Measurements from ENCODE around the gene CHN2.

The CHN2 gene

GRCh38 chr7:29408841-29409243 is 214.3 kb downstream of the CHN2 start:
- DNase-seq (peak; percentile 30), ATAC-seq (no peak)
- Mint-ChIP-seq H3K4me1 (no peaks in the 10 kb centered on the region), H3K36me3 (ENCODE audit: low read depth) (no peaks in the 10 kb centered on the region), H3K4me3 (no peak overlapping the region), H3K9me3 (no peaks in the 10 kb centered on the region), H3K27ac (no peak overlapping the region), H3K27me3 (peaks cover 2% of the 10 kb centered on the region)

GRCh38 chr7:29410996-29411395 is 216.4 kb downstream of the CHN2 start:
- ATAC-seq = no peak
- H3K4me3 Mint-ChIP-seq = no peak overlapping the region
- H3K27me3 Mint-ChIP-seq = peaks cover 2% of the 10 kb centered on the region
- H3K36me3 Mint-ChIP-seq (ENCODE audit: low read depth) = no peaks in the 10 kb centered on the region
- no peak for DNase-seq
- no peaks in the 10 kb centered on the region for H3K4me1 Mint-ChIP-seq
- no peaks in the 10 kb centered on the region for H3K9me3 Mint-ChIP-seq
- no peak overlapping the region for H3K27ac Mint-ChIP-seq

- no peak for ATAC-seq
- Mint-ChIP-seq H3K9me3 (no peaks in the 10 kb centered on the region), H3K4me3 (no peak overlapping the region), H3K27me3 (peaks cover 2% of the 10 kb centered on the region), H3K27ac (no peak overlapping the region), H3K4me1 (no peaks in the 10 kb centered on the region), H3K36me3 (ENCODE audit: low read depth) (no peaks in the 10 kb centered on the region)
- no peak for DNase-seq
Observed at GRCh38 chr7:29412912-29413311, 218.3 kb downstream of the CHN2 start.

GRCh38 chr7:29413626-29414136 is 219.1 kb downstream of the CHN2 start:
- DNase-seq = no peak
- Mint-ChIP-seq H3K36me3 (ENCODE audit: low read depth) (no peaks in the 10 kb centered on the region), H3K9me3 (no peaks in the 10 kb centered on the region), H3K4me3 (no peak overlapping the region), H3K27ac (no peak overlapping the region), H3K4me1 (no peaks in the 10 kb centered on the region), H3K27me3 (peaks cover 2% of the 10 kb centered on the region)
- ATAC-seq = no peak

GRCh38 chr7:29414216-29414615 is 219.6 kb downstream of the CHN2 start:
- H3K9me3 Mint-ChIP-seq = no peaks in the 10 kb centered on the region
- H3K27me3 Mint-ChIP-seq = peaks cover 2% of the 10 kb centered on the region
- H3K36me3 Mint-ChIP-seq (ENCODE audit: low read depth) = no peaks in the 10 kb centered on the region
- no peak overlapping the region for H3K4me3 Mint-ChIP-seq
- DNase-seq = no peak
- no peak for ATAC-seq
- H3K4me1 Mint-ChIP-seq = no peaks in the 10 kb centered on the region
- no peak overlapping the region for H3K27ac Mint-ChIP-seq

- no peak for DNase-seq
- no peak for ATAC-seq
- H3K27me3 Mint-ChIP-seq = peaks cover 2% of the 10 kb centered on the region
- H3K4me3 Mint-ChIP-seq = no peak overlapping the region
- H3K27ac Mint-ChIP-seq = no peak overlapping the region
- no peaks in the 10 kb centered on the region for H3K36me3 Mint-ChIP-seq (ENCODE audit: low read depth)
- H3K9me3 Mint-ChIP-seq = no peaks in the 10 kb centered on the region
- no peaks in the 10 kb centered on the region for H3K4me1 Mint-ChIP-seq
Observed at GRCh38 chr7:29415215-29415614, 220.6 kb downstream of the CHN2 start.

- no peaks in the 10 kb centered on the region for H3K9me3 Mint-ChIP-seq
- H3K27me3 Mint-ChIP-seq = peaks cover 2% of the 10 kb centered on the region
- no peaks in the 10 kb centered on the region for H3K4me1 Mint-ChIP-seq
- H3K27ac Mint-ChIP-seq = no peak overlapping the region
- ATAC-seq (no peak), DNase-seq (no peak)
- H3K36me3 Mint-ChIP-seq (ENCODE audit: low read depth) = no peaks in the 10 kb centered on the region
- no peak overlapping the region for H3K4me3 Mint-ChIP-seq
Observed at GRCh38 chr7:29416276-29416937, 221.8 kb downstream of the CHN2 start.

- Mint-ChIP-seq H3K36me3 (ENCODE audit: low read depth) (no peaks in the 10 kb centered on the region), H3K27ac (no peak overlapping the region), H3K4me1 (no peaks in the 10 kb centered on the region), H3K9me3 (no peaks in the 10 kb centered on the region), H3K4me3 (no peak overlapping the region), H3K27me3 (peaks cover 2% of the 10 kb centered on the region)
- no peak for DNase-seq
- ATAC-seq = no peak
Observed at GRCh38 chr7:29416938-29417305, 222.3 kb downstream of the CHN2 start.

- Mint-ChIP-seq H3K9me3 (no peaks in the 10 kb centered on the region), H3K36me3 (ENCODE audit: low read depth) (no peaks in the 10 kb centered on the region), H3K4me1 (no peaks in the 10 kb centered on the region), H3K27ac (no peak overlapping the region), H3K4me3 (no peak overlapping the region), H3K27me3 (peaks cover under 1% of the 10 kb centered on the region)
- ATAC-seq (no peak), DNase-seq (no peak)
Observed at GRCh38 chr7:29418056-29418455, 223.5 kb downstream of the CHN2 start.

GRCh38 chr7:29418651-29419050 is 224.1 kb downstream of the CHN2 start:
- H3K4me3 Mint-ChIP-seq = no peak overlapping the region
- no peaks in the 10 kb centered on the region for H3K4me1 Mint-ChIP-seq

GRCh38 chr7:29420011-29420410 is 225.4 kb downstream of the CHN2 start:
- Mint-ChIP-seq H3K27ac (no peak overlapping the region), H3K9me3 (no peaks in the 10 kb centered on the region), H3K27me3 (no peaks in the 10 kb centered on the region), H3K4me1 (no peaks in the 10 kb centered on the region), H3K36me3 (ENCODE audit: low read depth) (no peaks in the 10 kb centered on the region), H3K4me3 (no peak overlapping the region)
- no peak for DNase-seq
- ATAC-seq = no peak

More at GRCh38 chr7:29418651-29419050, 224.1 kb downstream of the CHN2 start:
- Mint-ChIP-seq H3K36me3 (ENCODE audit: low read depth) (no peaks in the 10 kb centered on the region), H3K27me3 (no peaks in the 10 kb centered on the region), H3K27ac (no peak overlapping the region), H3K9me3 (no peaks in the 10 kb centered on the region)
- no peak for DNase-seq
- no peak for ATAC-seq

GRCh38 chr7:29421010-29421956 is 226.7 kb downstream of the CHN2 start:
- Mint-ChIP-seq H3K9me3 (no peaks in the 10 kb centered on the region), H3K36me3 (ENCODE audit: low read depth) (no peaks in the 10 kb centered on the region), H3K27ac (no peak overlapping the region)

GRCh38 chr7:29422829-29423228 is 228.3 kb downstream of the CHN2 start:
- no peaks in the 10 kb centered on the region for H3K4me1 Mint-ChIP-seq
- no peaks in the 10 kb centered on the region for H3K9me3 Mint-ChIP-seq
- no peak overlapping the region for H3K27ac Mint-ChIP-seq
- H3K4me3 Mint-ChIP-seq = no peak overlapping the region
- ATAC-seq (no peak), DNase-seq (no peak)
- H3K36me3 Mint-ChIP-seq (ENCODE audit: low read depth) = no peaks in the 10 kb centered on the region
- H3K27me3 Mint-ChIP-seq = no peaks in the 10 kb centered on the region

More at GRCh38 chr7:29421010-29421956, 226.7 kb downstream of the CHN2 start:
- Mint-ChIP-seq H3K4me1 (no peaks in the 10 kb centered on the region), H3K27me3 (no peaks in the 10 kb centered on the region), H3K4me3 (no peak overlapping the region)
- no peak for DNase-seq
- no peak for ATAC-seq

- Mint-ChIP-seq H3K36me3 (ENCODE audit: low read depth) (no peaks in the 10 kb centered on the region), H3K27me3 (no peaks in the 10 kb centered on the region), H3K4me3 (no peak overlapping the region), H3K27ac (no peak overlapping the region), H3K4me1 (no peaks in the 10 kb centered on the region), H3K9me3 (no peaks in the 10 kb centered on the region)
- DNase-seq (no peak), ATAC-seq (no peak)
Observed at GRCh38 chr7:29424295-29424983, 229.9 kb downstream of the CHN2 start.

- no peak for ATAC-seq
- no peak for DNase-seq
- no peaks in the 10 kb centered on the region for H3K27me3 Mint-ChIP-seq
- no peak overlapping the region for H3K4me3 Mint-ChIP-seq
- H3K4me1 Mint-ChIP-seq = no peaks in the 10 kb centered on the region
- H3K36me3 Mint-ChIP-seq (ENCODE audit: low read depth) = no peaks in the 10 kb centered on the region
- H3K9me3 Mint-ChIP-seq = no peaks in the 10 kb centered on the region
- no peak overlapping the region for H3K27ac Mint-ChIP-seq
Observed at GRCh38 chr7:29424984-29425309, 230.4 kb downstream of the CHN2 start.

Measured in activated naive CD8-positive, alpha-beta T cell treated with anti-CD3 and anti-CD28 coated beads, Interleukin-2, amount 50 U/mL, for 24 hours (primary cell).